PFSK-1 (cell line): ENCODE results near the gene IGLL5.

Source experiments
- FOXP2 ChIP-seq: optimal IDR thresholded peaks from 2 replicates; pipeline ENCODE3; 2011; ENCODE audit warnings: borderline replicate concordance, control low read depth, inconsistent platforms; ENCODE audit not compliant: insufficient read depth; ENCODE audit errors: extremely low read length, extremely low read depth
- POLR2AphosphoS5 ChIP-seq: IDR thresholded peaks from 2 replicates; pipeline ENCODE4 v1.6.1; 2012; ENCODE audit warnings: low read depth, mild to moderate bottlenecking, control low read depth, low read length, moderate library complexity
- SIN3A ChIP-seq: IDR thresholded peaks from 2 replicates; pipeline ENCODE4 v1.6.1; 2012; ENCODE audit warnings: mild to moderate bottlenecking, low read length, moderate library complexity, borderline replicate concordance; ENCODE audit not compliant: insufficient read depth
- TAF1 ChIP-seq: IDR thresholded peaks from 2 replicates; pipeline ENCODE4 v1.6.1; 2012; ENCODE audit warnings: low read length, control low read depth, borderline replicate concordance; ENCODE audit not compliant: insufficient read depth
- TF ChIP-seq, protein P1 (sequence below), 2 experiments: IDR thresholded peaks; 2 replicates each; pipeline versions ENCODE4 v1.6.1 to v1.8.0; 2011 to 2012; ENCODE audit warnings: low read depth in 2 of 2, low read length in 2 of 2, control low read depth in 1 of 2, inconsistent platforms in 1 of 2, mild to moderate bottlenecking in 1 of 2, moderate library complexity in 1 of 2; ENCODE audit not compliant: insufficient read depth in 1 of 2

The IGLL5 gene

DNA sequence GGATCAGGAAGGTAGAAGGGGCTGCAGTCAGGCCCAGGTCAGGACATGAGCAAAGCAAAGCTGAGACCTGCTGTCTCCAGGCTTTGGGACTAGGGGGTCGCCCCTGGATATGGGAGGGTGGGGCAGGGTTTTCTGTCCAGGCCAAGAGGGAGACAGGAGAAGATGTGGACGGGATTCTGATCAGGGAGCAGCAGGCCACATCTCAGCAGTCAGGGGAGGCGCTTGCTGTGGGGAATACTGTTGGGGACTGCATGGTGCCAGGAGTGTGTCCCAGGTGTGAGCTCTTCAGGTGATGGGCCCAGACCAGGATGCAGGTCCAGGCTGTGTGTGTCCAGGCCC is 29.3 kb downstream of the IGLL5 start:
- TF ChIP-seq TAF1, result no peak
- TF ChIP-seq, protein P1, sequence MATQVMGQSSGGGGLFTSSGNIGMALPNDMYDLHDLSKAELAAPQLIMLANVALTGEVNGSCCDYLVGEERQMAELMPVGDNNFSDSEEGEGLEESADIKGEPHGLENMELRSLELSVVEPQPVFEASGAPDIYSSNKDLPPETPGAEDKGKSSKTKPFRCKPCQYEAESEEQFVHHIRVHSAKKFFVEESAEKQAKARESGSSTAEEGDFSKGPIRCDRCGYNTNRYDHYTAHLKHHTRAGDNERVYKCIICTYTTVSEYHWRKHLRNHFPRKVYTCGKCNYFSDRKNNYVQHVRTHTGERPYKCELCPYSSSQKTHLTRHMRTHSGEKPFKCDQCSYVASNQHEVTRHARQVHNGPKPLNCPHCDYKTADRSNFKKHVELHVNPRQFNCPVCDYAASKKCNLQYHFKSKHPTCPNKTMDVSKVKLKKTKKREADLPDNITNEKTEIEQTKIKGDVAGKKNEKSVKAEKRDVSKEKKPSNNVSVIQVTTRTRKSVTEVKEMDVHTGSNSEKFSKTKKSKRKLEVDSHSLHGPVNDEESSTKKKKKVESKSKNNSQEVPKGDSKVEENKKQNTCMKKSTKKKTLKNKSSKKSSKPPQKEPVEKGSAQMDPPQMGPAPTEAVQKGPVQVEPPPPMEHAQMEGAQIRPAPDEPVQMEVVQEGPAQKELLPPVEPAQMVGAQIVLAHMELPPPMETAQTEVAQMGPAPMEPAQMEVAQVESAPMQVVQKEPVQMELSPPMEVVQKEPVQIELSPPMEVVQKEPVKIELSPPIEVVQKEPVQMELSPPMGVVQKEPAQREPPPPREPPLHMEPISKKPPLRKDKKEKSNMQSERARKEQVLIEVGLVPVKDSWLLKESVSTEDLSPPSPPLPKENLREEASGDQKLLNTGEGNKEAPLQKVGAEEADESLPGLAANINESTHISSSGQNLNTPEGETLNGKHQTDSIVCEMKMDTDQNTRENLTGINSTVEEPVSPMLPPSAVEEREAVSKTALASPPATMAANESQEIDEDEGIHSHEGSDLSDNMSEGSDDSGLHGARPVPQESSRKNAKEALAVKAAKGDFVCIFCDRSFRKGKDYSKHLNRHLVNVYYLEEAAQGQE (IDR thresholded peaks at IDR 0.05; ENCODE audit: insufficient read depth in 1 of 2, low read depth in 2 of 2, low read length in 2 of 2), result no peak

DNA sequence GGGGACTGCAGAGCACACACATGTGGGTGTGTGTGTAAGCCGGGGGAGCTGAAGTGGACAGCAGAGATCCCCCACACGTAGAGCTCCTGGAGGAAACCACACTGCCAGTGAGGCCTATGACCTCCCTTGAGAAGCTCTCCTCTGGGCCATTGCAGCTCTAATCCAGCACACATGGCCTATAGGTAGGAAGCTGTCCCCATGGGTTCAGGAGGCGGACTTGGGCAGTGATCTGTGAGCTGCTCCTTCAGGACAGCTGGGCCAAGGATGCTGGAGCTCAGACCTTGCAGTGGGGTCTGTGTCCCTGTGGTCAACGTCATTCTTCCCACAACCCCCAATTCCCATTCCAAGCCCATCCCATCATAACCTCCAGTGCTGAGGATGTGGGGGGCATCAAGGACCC is 29.8 kb downstream of the IGLL5 start:
- no peak for TF ChIP-seq TAF1
- TF ChIP-seq POLR2AphosphoS5, result no peak
- TF ChIP-seq SIN3A, result no peak
- no peak for TF ChIP-seq FOXP2
- TF ChIP-seq, protein P1 (IDR thresholded peaks at IDR 0.05; ENCODE audit: insufficient read depth in 1 of 2, low read depth in 2 of 2, low read length in 2 of 2), result no peak

DNA sequence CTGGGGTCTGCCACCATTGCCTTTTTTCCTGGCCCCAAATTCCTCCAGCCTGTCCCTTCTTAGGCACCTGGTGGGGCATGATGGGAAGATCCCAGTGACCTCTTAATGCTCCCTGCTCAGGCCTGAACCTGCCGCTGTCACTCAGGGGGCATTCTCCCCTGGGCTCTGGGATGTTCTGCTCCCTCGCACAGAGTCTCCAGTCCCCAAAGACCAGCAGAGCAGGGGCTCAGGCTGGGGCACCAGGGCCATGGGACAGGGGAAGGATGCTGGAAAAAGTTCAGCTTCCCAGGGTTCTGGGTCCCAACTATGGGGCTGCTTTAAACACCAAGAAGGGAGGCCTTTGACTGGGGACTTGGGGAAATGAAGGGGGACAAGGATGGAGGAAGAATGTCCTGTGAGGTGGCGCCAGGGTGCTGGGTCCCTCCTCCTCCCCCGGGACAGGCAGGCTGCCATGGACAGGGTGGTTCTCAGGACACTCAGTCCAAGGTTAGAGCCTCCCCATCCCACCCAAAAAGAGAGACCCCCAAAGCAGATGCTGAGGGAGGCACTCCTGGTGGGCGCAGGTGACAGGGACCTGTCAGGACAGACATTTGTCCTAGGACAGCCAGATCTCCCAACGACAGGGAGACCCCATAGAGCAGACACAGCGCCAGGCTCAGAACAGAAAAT is 30.8 kb downstream of the IGLL5 start:
- TF ChIP-seq, protein P1 (IDR thresholded peaks at IDR 0.05; ENCODE audit: insufficient read depth in 1 of 2, low read depth in 2 of 2, low read length in 2 of 2), result no peak
- no peak for TF ChIP-seq FOXP2
- no peak for TF ChIP-seq TAF1
- TF ChIP-seq SIN3A, result no peak
- no peak for TF ChIP-seq POLR2AphosphoS5

DNA sequence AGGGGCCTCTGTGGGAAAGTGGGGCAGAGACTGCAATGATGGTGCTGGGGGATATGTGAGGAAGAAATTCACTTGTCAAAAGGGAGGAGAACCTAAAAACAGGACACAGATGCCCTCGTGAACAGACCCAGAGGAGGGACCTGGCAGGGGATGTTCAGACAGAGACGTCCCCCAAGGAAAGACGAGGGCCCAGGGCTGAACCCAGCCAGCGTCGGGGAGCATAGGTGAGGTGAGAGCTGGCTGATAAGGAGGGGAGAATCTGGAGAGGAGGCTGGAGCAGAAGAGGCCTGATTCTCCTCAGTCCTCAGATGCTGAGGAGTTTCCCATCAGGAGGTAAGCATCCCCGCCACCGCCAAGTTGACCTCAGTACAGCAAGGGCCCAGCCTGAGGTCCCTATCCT is 31.4 kb downstream of the IGLL5 start:
- no peak for TF ChIP-seq TAF1
- no peak for TF ChIP-seq POLR2AphosphoS5
- no peak for TF ChIP-seq SIN3A
- TF ChIP-seq, protein P1 (IDR thresholded peaks at IDR 0.05; ENCODE audit: insufficient read depth in 1 of 2, low read depth in 2 of 2, low read length in 2 of 2), result no peak
- TF ChIP-seq FOXP2, result no peak

DNA sequence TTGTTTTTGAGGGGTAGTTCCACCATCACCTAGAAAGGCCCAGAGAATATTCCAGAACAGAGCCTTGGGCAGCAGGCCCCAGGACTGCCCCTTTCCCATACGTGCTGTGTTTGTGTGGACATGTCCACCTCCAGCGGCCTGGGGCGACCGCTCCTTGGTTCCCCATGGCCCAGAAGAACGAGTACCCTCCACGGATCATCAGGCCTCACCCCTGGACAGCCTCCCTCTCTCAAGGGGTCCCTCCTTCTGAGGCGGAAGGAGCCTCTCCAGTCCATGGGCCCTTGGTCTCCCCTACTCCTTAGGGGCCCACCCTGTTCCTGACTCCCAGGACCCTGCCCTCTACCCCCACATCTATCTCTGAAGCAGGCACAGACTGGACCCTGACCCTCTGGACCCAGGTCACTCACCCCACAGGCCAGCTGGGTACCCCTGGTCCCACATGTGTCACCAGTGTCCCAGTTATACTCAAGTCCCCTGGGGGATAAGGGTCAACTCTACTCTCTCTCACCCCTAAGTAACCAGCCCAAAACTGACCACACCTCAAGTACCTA is 32.6 kb downstream of the IGLL5 start:
- TF ChIP-seq POLR2AphosphoS5 (no peak), FOXP2 (no peak), TAF1 (no peak), SIN3A (no peak)
- TF ChIP-seq, protein P1 (IDR thresholded peaks at IDR 0.05; ENCODE audit: insufficient read depth in 1 of 2, low read depth in 2 of 2, low read length in 2 of 2), result no peak
